DMS114 treated with DMSO at 0.1 percent for 48 hours (cell line): ENCODE measurements around the gene CBY1.

Experiments used
- DNase-seq: peaks from one replicate; lab custom pipeline; 2025; ENCODE audit not compliant: unreplicated experiment; lab: John Stamatoyannopoulos, UW

CBY1 gene

DNA sequence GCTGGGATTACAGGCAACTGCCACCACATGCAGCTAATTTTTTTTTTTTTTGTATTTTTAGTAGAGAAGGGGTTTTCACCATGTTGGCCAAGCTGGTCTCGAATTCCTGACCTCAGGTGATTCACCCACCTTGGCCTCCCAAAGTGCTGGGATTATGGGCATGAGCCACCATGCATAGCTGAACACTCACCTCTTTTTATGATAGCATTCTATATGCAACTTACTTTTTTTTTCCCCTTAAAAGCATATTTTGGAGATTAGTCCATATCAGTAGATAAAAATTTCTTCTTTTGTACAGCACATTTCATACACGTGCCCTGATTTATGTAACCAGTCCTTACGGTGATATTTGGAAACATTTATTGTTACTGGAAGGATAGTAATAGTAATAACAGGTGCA, 63.9 kb downstream of the CBY1 start:
- no peak for DNase-seq

DNA sequence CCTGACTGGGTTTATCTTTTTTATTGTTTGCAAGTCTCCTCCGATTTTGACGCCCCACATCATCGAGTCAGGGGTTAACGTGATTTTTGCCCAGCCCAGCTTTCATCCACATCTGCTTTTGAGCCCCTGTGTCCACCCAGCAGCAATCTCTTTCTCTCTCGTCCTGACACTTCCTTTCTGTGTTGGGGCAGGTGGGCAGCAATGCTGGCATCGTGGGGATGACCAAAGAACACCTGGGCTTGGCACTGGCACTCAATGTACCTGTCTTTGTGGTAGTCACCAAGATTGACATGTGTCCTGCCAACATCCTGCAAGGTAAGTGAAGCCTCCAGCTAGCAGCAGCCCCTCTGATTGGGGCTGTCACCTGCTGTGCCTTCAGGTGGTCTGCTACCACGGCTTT, 65.1 kb downstream of the CBY1 start:
- DNase-seq: no peak
